SK-N-SH (cell line): ENCODE results near the gene GSDMA. TPM values are rescaled to one million over a fixed set of nuclear protein-coding genes. Genes with fewer than 3 reads are reported as not detected.
"Not testable (repeated sequence)": the region's sequence is repeated elsewhere in the genome, so short reads cannot be mapped to it uniquely, and the experiment has no call there.

Experiments
- CTCF ChIA-PET: fragments of 300-600, 350-600 bp; formaldehyde crosslinking; extraction: SDS; loops from one replicate; lab custom pipeline; 2021; lab: Yijun Ruan, JAX
- POLR2A ChIA-PET: fragments of 350-600 bp; sonication (Branson Sonifier 250); formaldehyde crosslinking; extraction: SDS; loops from one replicate; lab custom pipeline; 2020; ENCODE audit warnings: antibody characterized with exemption, inconsistent platforms; lab: Yijun Ruan, JAX
- DNase-seq: peaks from one replicate; pipeline ENCODE4 v3.0.0; 2012
- H2AFZ ChIP-seq: fragments of 200-600 bp; sonication (generic); 2 replicates; pipeline ENCODE4 v1.8.1; 2016; ENCODE audit warnings: antibody characterized with exemption, mild to moderate bottlenecking, low read depth
- H3F3A ChIP-seq: fragments of 200-600 bp; sonication (generic); replicated peaks from 2 replicates; pipeline ENCODE3; 2016; ENCODE audit warnings: antibody characterized with exemption, mild to moderate bottlenecking; ENCODE audit not compliant: insufficient read depth
- H3K27ac ChIP-seq, 2 experiments: fragments of 200-500 bp in 1 of 2; fragments of 200-600 bp in 1 of 2; sonication (Bioruptor generic) in 1 of 2; sonication (generic), shearing (Covaris generic) in 1 of 2; 2 replicates each; pipeline versions ENCODE4 v1.5.1 to v1.6.1; 2014 to 2016; ENCODE audit warnings: low read depth in 2 of 2, inconsistent platforms in 1 of 2, low read length in 1 of 2, mild to moderate bottlenecking in 1 of 2, mixed read lengths in 1 of 2
- H3K27me3 ChIP-seq: fragments of 200-600 bp; sonication (generic), shearing (Covaris generic); 2 replicates; pipeline ENCODE4 v1.6.1; 2016; ENCODE audit warnings: mixed run types; ENCODE audit not compliant: insufficient read depth
- H3K36me3 ChIP-seq, 2 experiments: fragments of 200-500 bp in 1 of 2; fragments of 200-600 bp in 1 of 2; sonication (Bioruptor generic) in 1 of 2; sonication (generic) in 1 of 2; replicated peaks in 1 of 2; 2 replicates each; pipeline versions ENCODE3 to v1.5.1; 2014 to 2016; ENCODE audit warnings: low read length in 1 of 2, mild to moderate bottlenecking in 1 of 2; ENCODE audit not compliant: insufficient read depth in 2 of 2, control insufficient read depth in 1 of 2
- H3K4me1 ChIP-seq, 2 experiments: fragments of 200-500 bp in 1 of 2; fragments of 200-600 bp in 1 of 2; sonication (Bioruptor generic) in 1 of 2; sonication (generic), shearing (Covaris generic) in 1 of 2; 2 replicates each; pipeline versions ENCODE4 v1.5.1 to v1.6.1; 2014 to 2016; ENCODE audit warnings: low read depth in 1 of 2, low read length in 1 of 2, mixed run types in 1 of 2; ENCODE audit not compliant: insufficient read depth in 2 of 2, control insufficient read depth in 1 of 2
- H3K4me2 ChIP-seq: fragments of 200-600 bp; sonication (generic), shearing (Covaris generic); 2 replicates; pipeline ENCODE4 v1.6.1; 2017; ENCODE audit warnings: mixed run types
- H3K4me3 ChIP-seq, 2 experiments: fragments of 200-500 bp in 1 of 2; fragments of 200-600 bp in 1 of 2; sonication (Bioruptor generic) in 1 of 2; sonication (generic), shearing (Covaris generic) in 1 of 2; 2 replicates each; pipeline versions ENCODE4 v1.5.1 to v1.8.1; 2014 to 2016; ENCODE audit warnings: low read depth in 2 of 2, inconsistent platforms in 1 of 2, low read length in 1 of 2, mild to moderate bottlenecking in 1 of 2, mixed read lengths in 1 of 2, moderate library complexity in 1 of 2
- H3K79me2 ChIP-seq: fragments of 200-600 bp; sonication (generic); 2 replicates; pipeline ENCODE4 v1.8.1; 2017; ENCODE audit warnings: mild to moderate bottlenecking; ENCODE audit not compliant: insufficient read depth
- H3K9ac ChIP-seq: fragments of 200-600 bp; sonication (generic); 2 replicates; pipeline ENCODE4 v1.6.1; 2017; ENCODE audit warnings: mixed run types
- H3K9me2 ChIP-seq: fragments of 200-600 bp; sonication (generic); 2 replicates; pipeline ENCODE4 v1.6.1; 2017; ENCODE audit warnings: mixed run types
- H3K9me3 ChIP-seq: fragments of 200-600 bp; sonication (generic); 2 replicates; pipeline ENCODE4 v1.6.1; 2017; ENCODE audit warnings: mixed run types, mild to moderate bottlenecking, moderate library complexity
- H4K20me1 ChIP-seq: fragments of 200-600 bp; sonication (generic); 2 replicates; pipeline ENCODE4 v1.6.1; 2017; ENCODE audit warnings: mild to moderate bottlenecking, mixed run types; ENCODE audit not compliant: insufficient read depth
- CHD2 ChIP-seq: fragments of 150-350 bp; IDR thresholded peaks from 2 replicates; pipeline ENCODE4 v1.6.1; 2018; ENCODE audit warnings: low read length; ENCODE audit not compliant: partially characterized antibody
- ELF1 ChIP-seq: IDR thresholded peaks from 2 replicates; pipeline ENCODE4 v1.4.0; 2012
- FOXJ3 ChIP-seq: sonication (generic); formaldehyde crosslinking; IDR thresholded peaks from 2 replicates; pipeline ENCODE4 v1.5.1; 2020; ENCODE audit warnings: mild to moderate bottlenecking, missing genetic modification reagents
- GABPA ChIP-seq: IDR thresholded peaks from 2 replicates; pipeline ENCODE4 v1.4.0; 2012; ENCODE audit warnings: low read depth, mild to moderate bottlenecking
- GATA2 ChIP-seq: sonication (generic); formaldehyde crosslinking; IDR thresholded peaks from 2 replicates; pipeline ENCODE4 v1.5.0; 2020; ENCODE audit warnings: mild to moderate bottlenecking, missing genetic modification reagents
- JUND ChIP-seq: IDR thresholded peaks from 2 replicates; pipeline ENCODE4 v1.4.0; 2012
- MEF2A ChIP-seq: IDR thresholded peaks from 2 replicates; pipeline ENCODE4 v1.4.0; 2012; ENCODE audit warnings: low read depth, borderline replicate concordance
- RAD21 ChIP-seq: IDR thresholded peaks from 2 replicates; pipeline ENCODE4 v1.6.1; 2012; ENCODE audit warnings: mild to moderate bottlenecking, low read length
- RCOR1 ChIP-seq: fragments of 150-350 bp; IDR thresholded peaks from 2 replicates; pipeline ENCODE4 v1.6.1; 2017; ENCODE audit warnings: antibody characterized with exemption, low read length
- RFX5 ChIP-seq: IDR thresholded peaks from 2 replicates; pipeline ENCODE4 v1.6.1; 2012; ENCODE audit warnings: mild to moderate bottlenecking, improper control_type of control experiment, low read length
- SIN3A ChIP-seq: IDR thresholded peaks from 2 replicates; pipeline ENCODE4 v1.6.1; 2012; ENCODE audit warnings: low read depth, mild to moderate bottlenecking, low read length, moderate library complexity, borderline replicate concordance
- TAF1 ChIP-seq: IDR thresholded peaks from 2 replicates; pipeline ENCODE4 v1.6.1; 2012; ENCODE audit warnings: low read depth, mild to moderate bottlenecking, low read length, moderate library complexity, borderline replicate concordance
- TCF12 ChIP-seq: IDR thresholded peaks from 2 replicates; pipeline ENCODE4 v1.4.0; 2012
- WGBS: methylation state at CpG from one replicate; pipeline ENCODE4 v1.1.6; 2017; ENCODE audit warnings: low lambda C conversion rate; 5-methylcytosine and 5-hydroxymethylcytosine counted together
- polyA plus RNA-seq, 3 experiments: library from polyadenylated mRNA; depleted of rRNA; stranded (reverse); fragments of >200 nt; gene quantifications; 2 replicates each; pipeline ENCODE4 v1.2.3, GENCODE V29; 2012
- TF ChIP-seq, protein P1 (sequence below): IDR thresholded peaks from 2 replicates; pipeline ENCODE4 v1.4.0; 2012; ENCODE audit warnings: low read depth, borderline replicate concordance
- TF ChIP-seq, protein P2 (sequence below): fragments of 200-600 bp; sonication (generic); IDR thresholded peaks from 2 replicates; pipeline ENCODE4 v1.6.1; 2017; ENCODE audit warnings: antibody characterized with exemption, mild to moderate bottlenecking, moderate library complexity
- TF ChIP-seq, protein P3 (sequence below): IDR thresholded peaks from 2 replicates; pipeline ENCODE4; 2012
- TF ChIP-seq, protein P4 (sequence below): fragments of 150-350 bp; IDR thresholded peaks from 2 replicates; pipeline ENCODE4 v1.6.1; 2016; ENCODE audit warnings: mild to moderate bottlenecking, low read depth, low read length
- TF ChIP-seq, protein P5 (sequence below): IDR thresholded peaks from 2 replicates; pipeline ENCODE4 v1.4.0; 2012; ENCODE audit warnings: low read depth

The GSDMA gene
- polyA plus RNA-seq, 1 of the 3 experiments (the other 2 are of a cell fraction) = not detected

DNA sequence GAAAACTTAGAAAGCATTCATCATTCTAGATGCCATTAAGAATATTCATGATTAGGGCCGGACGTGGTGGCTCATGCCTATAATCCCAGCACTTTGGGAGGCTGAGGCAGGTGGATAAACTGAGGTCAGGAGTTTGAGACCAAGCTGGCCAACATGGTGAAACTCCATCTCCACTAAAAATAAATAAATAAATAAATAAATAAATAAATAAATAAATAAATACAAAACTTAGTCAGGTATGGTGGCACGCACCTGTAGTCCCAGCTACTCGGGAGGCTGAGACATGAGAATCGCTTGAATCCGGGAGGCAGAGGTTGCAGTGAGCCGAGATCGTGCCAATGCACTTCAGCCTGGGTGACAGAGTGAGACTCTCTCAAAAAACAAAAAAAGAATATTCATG lies 38.5 kb downstream of the GSDMA start:
- H2AFZ ChIP-seq, H4K20me1 ChIP-seq, H3K79me2 ChIP-seq, H3K27me3 ChIP-seq, H3K9me3 ChIP-seq, H3K9ac ChIP-seq, DNase-seq, H3K27ac ChIP-seq, POLR2A ChIA-PET, H3K4me1 ChIP-seq, H3K4me3 ChIP-seq, H3K4me2 ChIP-seq, H3K9me2 ChIP-seq: not testable (repeated sequence)
- Histone ChIP-seq H3F3A (peaks cover 11% of the 10 kb centered on the region), H3K36me3 (peaks cover 4 to 10% of the 10 kb centered on the region in 2 experiments)
- CTCF ChIA-PET = interaction anchor here (1.3 to 2.4 kb wide), 3 partner anchors 12 to 167 kb away, joined by 3 to 10 read pairs (median 6); no protein-coding TSS in a partner anchor
- WGBS = 81% methylated on average over 8 of the region's 8 CpGs

DNA sequence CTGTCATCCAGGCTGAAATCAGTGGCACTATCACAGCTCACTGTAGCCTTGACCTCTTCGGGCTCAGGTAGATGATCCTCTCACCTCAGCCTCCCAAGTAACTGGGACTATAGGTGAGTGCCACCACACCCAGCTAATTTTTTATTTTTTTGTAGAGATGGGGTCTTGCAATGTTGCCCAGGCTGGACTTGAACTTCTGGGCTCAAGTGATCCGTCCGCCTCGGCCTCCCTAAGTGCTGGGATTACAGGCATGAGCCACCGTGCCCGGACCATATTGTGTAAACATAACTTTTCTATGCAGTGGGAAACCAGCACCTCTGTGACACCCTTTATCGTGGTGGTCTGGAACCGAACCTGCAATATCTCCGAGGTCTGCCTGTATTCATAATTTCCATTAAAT lies 41.3 kb downstream of the GSDMA start:
- Histone ChIP-seq H3K4me3 (no peak overlapping the region), H4K20me1 (no peaks in the 10 kb centered on the region), H3K4me2 (no peak overlapping the region), H3K36me3 (no peaks in the 10 kb centered on the region), H3K9me2 (no peaks in the 10 kb centered on the region), H3K9me3 (no peaks in the 10 kb centered on the region), H3F3A (peaks cover 5% of the 10 kb centered on the region), H2AFZ (no peak overlapping the region), H3K9ac (no peak overlapping the region), H3K27me3 (no peaks in the 10 kb centered on the region), H3K79me2 (no peaks in the 10 kb centered on the region), H3K27ac (no peak overlapping the region), H3K4me1 (no peaks in the 10 kb centered on the region)
- POLR2A ChIA-PET = no interaction called here
- no peak for DNase-seq
- CTCF ChIA-PET = interaction anchor here (0.6 to 1.7 kb wide), 3 partner anchors 9 to 1553 kb away, joined by 3 to 4 read pairs (median 3); no protein-coding TSS in a partner anchor
- WGBS = 59% methylated on average over 9 of the region's 9 CpGs
- no peak for TF ChIP-seq SIN3A
- TF ChIP-seq, protein P1, sequence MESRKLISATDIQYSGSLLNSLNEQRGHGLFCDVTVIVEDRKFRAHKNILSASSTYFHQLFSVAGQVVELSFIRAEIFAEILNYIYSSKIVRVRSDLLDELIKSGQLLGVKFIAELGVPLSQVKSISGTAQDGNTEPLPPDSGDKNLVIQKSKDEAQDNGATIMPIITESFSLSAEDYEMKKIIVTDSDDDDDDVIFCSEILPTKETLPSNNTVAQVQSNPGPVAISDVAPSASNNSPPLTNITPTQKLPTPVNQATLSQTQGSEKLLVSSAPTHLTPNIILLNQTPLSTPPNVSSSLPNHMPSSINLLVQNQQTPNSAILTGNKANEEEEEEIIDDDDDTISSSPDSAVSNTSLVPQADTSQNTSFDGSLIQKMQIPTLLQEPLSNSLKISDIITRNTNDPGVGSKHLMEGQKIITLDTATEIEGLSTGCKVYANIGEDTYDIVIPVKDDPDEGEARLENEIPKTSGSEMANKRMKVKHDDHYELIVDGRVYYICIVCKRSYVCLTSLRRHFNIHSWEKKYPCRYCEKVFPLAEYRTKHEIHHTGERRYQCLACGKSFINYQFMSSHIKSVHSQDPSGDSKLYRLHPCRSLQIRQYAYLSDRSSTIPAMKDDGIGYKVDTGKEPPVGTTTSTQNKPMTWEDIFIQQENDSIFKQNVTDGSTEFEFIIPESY = no peak
- no peak for TF ChIP-seq TCF12
- no peak for TF ChIP-seq GATA2 (CRISPR knock-in tag)
- no peak for TF ChIP-seq CHD2
- TF ChIP-seq GABPA = no peak
- no peak for TF ChIP-seq JUND
- TF ChIP-seq ELF1 = no peak
- no peak for TF ChIP-seq RAD21
- TF ChIP-seq, protein P2, sequence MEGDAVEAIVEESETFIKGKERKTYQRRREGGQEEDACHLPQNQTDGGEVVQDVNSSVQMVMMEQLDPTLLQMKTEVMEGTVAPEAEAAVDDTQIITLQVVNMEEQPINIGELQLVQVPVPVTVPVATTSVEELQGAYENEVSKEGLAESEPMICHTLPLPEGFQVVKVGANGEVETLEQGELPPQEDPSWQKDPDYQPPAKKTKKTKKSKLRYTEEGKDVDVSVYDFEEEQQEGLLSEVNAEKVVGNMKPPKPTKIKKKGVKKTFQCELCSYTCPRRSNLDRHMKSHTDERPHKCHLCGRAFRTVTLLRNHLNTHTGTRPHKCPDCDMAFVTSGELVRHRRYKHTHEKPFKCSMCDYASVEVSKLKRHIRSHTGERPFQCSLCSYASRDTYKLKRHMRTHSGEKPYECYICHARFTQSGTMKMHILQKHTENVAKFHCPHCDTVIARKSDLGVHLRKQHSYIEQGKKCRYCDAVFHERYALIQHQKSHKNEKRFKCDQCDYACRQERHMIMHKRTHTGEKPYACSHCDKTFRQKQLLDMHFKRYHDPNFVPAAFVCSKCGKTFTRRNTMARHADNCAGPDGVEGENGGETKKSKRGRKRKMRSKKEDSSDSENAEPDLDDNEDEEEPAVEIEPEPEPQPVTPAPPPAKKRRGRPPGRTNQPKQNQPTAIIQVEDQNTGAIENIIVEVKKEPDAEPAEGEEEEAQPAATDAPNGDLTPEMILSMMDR = no peak
- TF ChIP-seq FOXJ3 (CRISPR knock-in tag) = no peak
- no peak for TF ChIP-seq RFX5
- no peak for TF ChIP-seq RCOR1
- TF ChIP-seq, protein P3, sequence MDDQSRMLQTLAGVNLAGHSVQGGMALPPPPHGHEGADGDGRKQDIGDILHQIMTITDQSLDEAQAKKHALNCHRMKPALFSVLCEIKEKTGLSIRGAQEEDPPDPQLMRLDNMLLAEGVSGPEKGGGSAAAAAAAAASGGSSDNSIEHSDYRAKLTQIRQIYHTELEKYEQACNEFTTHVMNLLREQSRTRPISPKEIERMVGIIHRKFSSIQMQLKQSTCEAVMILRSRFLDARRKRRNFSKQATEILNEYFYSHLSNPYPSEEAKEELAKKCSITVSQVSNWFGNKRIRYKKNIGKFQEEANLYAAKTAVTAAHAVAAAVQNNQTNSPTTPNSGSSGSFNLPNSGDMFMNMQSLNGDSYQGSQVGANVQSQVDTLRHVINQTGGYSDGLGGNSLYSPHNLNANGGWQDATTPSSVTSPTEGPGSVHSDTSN = no peak
- TF ChIP-seq, protein P4, sequence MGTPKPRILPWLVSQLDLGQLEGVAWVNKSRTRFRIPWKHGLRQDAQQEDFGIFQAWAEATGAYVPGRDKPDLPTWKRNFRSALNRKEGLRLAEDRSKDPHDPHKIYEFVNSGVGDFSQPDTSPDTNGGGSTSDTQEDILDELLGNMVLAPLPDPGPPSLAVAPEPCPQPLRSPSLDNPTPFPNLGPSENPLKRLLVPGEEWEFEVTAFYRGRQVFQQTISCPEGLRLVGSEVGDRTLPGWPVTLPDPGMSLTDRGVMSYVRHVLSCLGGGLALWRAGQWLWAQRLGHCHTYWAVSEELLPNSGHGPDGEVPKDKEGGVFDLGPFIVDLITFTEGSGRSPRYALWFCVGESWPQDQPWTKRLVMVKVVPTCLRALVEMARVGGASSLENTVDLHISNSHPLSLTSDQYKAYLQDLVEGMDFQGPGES = no peak
- no peak for TF ChIP-seq MEF2A
- TF ChIP-seq TAF1 = no peak
- TF ChIP-seq, protein P5, sequence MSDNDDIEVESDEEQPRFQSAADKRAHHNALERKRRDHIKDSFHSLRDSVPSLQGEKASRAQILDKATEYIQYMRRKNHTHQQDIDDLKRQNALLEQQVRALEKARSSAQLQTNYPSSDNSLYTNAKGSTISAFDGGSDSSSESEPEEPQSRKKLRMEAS = no peak
